Right lobe of liver (tissue), 4 donors: ENCODE data around the gene SYVN1.

Experiments
- CTCF ChIP-seq, 4 donors: fragments of 200-600 bp in 3 of 4; fragments of 450-650 bp in 1 of 4; IDR thresholded peaks; one replicate each; pipeline versions ENCODE4 v1.5.1 to v1.8.0; 2016 to 2022; ENCODE audit warnings: antibody characterized with exemption in 4 of 4, mild to moderate bottlenecking in 2 of 4
- POLR2A ChIP-seq: fragments of 450-650 bp; IDR thresholded peaks from one replicate; pipeline ENCODE4 v1.6.1; 2017; ENCODE audit warnings: antibody characterized with exemption, mild to moderate bottlenecking
- donor health status: DM: no; HTN: no; CAD: no.
- donor health status: DM: no; HTN: no; CAD: no.
- donor health status: DM: no; HTN: yes; CAD: no.

GRCh38 chr11:65170058-65170534 lies 35.8 kb upstream of the SYVN1 start, which contains the start of gene SPDYC:
- TF ChIP-seq CTCF (IDR thresholded peaks at IDR 0.05) (no peak), POLR2A (no peak)
